ENCODE data around the gene SYP. TPM values are rescaled to one million over a fixed set of nuclear protein-coding genes. Genes with fewer than 3 reads are reported as not detected.
A peak's percentile ranks its signal among the peaks of the same experiment; 100 is the strongest.

Gene SYP
- total RNA-seq, 4 donors from 2014 or later, result 0.30 to 1.6 (median 1.3) TPM; not detected in 1

DNA sequence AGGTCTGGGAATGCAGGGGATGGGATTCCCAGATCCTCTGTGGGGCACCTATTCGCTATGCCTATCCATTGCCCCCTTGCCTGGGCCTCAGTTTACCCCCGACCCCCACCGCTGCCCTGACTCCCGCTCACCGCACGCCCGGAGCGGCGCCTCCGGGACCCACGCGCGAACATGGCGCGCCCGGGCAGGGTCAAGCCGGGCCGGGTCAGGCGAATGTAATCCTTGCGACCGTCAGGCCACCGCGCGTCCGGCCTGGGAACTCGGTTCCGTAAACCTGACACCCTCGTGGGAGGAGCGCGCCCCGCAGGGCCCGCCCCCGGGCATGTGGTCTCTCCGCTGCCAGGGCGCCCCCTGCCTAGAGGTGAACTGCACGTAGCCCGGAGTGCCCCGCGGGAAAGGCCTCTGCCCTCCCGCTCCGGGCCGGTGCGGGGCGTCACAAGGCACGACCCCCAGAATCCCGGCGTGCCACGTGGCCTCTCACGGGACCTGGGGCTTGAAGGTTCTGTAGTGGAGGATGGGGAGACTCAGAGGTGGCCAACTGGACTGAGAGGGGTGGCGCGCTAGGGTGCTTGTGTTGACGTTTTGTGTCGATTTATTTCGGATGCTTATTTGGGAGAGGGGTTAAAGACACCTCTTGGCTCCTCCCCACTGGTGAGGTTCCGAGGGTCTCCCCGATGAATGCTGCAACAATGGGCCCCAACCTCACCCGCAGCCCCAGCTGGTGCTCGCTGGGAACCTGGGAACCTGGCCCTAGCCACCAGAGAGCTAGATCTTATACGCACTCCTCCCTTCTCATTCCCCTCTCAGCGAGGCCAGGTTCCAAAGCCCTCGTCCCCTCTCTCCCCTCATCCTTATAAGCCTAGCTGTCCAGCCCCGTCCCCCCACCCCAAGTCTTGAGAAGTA lies 13.6 kb downstream of the SYP start, which contains the start of gene PRICKLE3:
Gene PRICKLE3, minus strand, starts transcription at position 249 of the 903 bp plus-strand sequence. Its CDS starts 76 bp downstream, at position 173.
- no peaks in the 10 kb centered on the region for H3K27me3 ChIP-seq
- H3K36me3 ChIP-seq, result no peaks in the 10 kb centered on the region
- TF ChIP-seq CTCF (IDR thresholded peaks at IDR 0.05) (no peak), POLR2AphosphoS5 (IDR thresholded peaks at IDR 0.05) (no peak), POLR2A (IDR thresholded peaks at IDR 0.05) (no peak), EP300 (IDR thresholded peaks at IDR 0.05) (no peak)
- peak; percentile 89 for DNase-seq (ENCODE audit: low spot score in 2 of 2)
- peaks cover 29% of the 10 kb centered on the region for H3K4me1 ChIP-seq
- no peaks in the 10 kb centered on the region for H3K9me3 ChIP-seq
- WGBS, result 55% methylated on average over 55 of the region's 62 CpGs
- peak within 1 kb of the TSS; percentile 56 for H3K4me3 ChIP-seq
- peak within 1 kb of the TSS; percentile 87 for H3K27ac ChIP-seq

DNA sequence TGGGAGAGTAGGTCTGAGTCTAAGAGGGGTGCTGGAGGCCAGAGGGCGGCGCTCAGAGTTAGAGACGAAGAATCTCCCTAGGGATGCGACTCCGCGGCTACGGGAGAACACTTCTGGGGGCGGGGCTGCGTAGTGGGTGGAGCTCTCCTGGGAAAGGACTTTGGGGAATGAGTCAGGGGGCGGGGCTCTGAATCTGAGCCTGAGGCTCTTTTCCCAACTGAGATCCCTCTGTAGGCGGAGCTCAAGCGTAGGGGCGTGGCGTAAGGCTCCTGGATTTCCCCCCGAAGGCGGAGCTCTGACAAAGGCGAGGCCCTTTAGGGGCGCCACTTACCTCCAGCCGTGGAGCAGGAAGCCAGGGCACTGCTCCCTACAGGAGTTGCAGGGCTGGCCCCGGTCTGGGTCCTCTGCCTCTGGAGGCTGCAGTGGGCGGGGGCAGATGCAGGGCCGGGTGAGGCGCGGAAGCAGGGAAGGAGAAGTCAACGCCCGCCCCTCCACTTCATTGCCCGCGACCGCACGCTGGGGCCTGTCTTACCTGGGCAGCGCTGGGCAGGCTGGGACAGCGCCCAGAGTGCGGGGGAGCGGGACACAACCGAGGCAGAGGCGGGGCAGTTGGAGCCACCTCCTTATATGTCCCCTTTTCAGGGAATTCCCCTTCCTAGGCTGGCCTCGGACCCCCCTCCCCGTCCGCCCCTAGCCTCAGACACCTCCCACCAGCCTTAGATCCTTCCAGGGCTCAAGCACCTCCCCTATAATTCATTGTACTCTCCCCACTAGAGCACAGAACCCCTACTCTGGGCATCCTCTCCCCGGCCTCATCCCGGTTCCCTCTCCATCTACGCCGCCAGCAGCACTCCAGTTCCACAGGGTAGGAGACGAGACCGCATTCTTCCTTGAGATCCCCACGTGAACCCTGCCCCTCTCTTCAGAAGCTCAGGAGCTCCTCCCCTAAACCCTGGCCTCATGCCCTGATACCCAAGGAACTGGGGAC lies 15.4 kb downstream of the SYP start:
- peaks cover 26% of the 10 kb centered on the region for H3K4me1 ChIP-seq
- 48% methylated on average over 35 of the region's 46 CpGs for WGBS
- H3K27ac ChIP-seq, result peak overlapping the region; percentile 87
- H3K36me3 ChIP-seq, result peaks cover 2% of the 10 kb centered on the region
- H3K27me3 ChIP-seq, result no peaks in the 10 kb centered on the region
- TF ChIP-seq POLR2AphosphoS5 (IDR thresholded peaks at IDR 0.05), result no peak
- no peak for TF ChIP-seq CTCF (IDR thresholded peaks at IDR 0.05)
- no peak for TF ChIP-seq EP300 (IDR thresholded peaks at IDR 0.05)
- TF ChIP-seq POLR2A (IDR thresholded peaks at IDR 0.05), result no peak
- DNase-seq (ENCODE audit: low spot score in 2 of 2), result peak; percentile 95 to 96
- no peaks in the 10 kb centered on the region for H3K9me3 ChIP-seq
- H3K4me3 ChIP-seq, result peak overlapping the region; percentile 56

DNA sequence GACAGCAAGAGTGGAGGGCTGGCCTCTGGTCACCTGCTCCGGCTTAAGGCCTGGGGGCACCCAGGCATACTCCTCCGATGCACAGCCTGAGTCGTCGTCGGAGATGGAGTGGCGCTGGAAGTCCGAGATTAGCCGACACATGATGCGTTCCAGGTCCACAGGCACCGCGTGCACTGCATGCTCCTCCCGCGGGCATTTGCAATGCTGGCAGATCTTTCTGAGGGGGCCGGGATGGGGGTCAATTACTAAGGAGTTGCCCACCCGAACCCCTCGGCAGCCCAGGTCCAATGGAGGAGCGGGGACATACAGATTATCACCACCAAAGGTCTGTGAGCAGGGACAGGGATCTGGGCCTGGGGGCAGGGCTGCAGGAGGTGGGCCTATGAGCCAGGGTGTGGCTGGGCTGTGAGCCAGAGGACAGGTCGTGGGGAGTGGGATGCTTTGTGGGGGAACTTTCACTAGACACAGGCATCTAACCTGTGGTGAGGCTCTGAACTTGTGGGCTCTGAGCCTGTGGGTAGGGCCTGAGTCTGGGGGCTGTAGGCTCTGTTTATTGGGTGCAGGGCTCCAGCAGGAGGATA lies 16.2 kb downstream of the SYP start:
- Histone ChIP-seq H3K27ac (peak overlapping the region; percentile 87), H3K36me3 (peaks cover 8% of the 10 kb centered on the region), H3K9me3 (no peaks in the 10 kb centered on the region), H3K4me3 (peak overlapping the region; percentile 56), H3K27me3 (no peaks in the 10 kb centered on the region), H3K4me1 (peaks cover 23% of the 10 kb centered on the region)
- 61% methylated on average over 14 of the region's 18 CpGs for WGBS
- no peak for TF ChIP-seq EP300 (IDR thresholded peaks at IDR 0.05)
- TF ChIP-seq POLR2AphosphoS5 (IDR thresholded peaks at IDR 0.05), result no peak
- TF ChIP-seq POLR2A (IDR thresholded peaks at IDR 0.05), result no peak
- no peak for TF ChIP-seq CTCF (IDR thresholded peaks at IDR 0.05)
- DNase-seq (ENCODE audit: low spot score in 2 of 2), result no peak

- DNase-seq (ENCODE audit: low spot score in 2 of 2), result peak in 1 of 2 donors; percentile 36
- H3K27ac ChIP-seq, result no peak overlapping the region
- H3K27me3 ChIP-seq, result no peaks in the 10 kb centered on the region
- WGBS, result 81% methylated on average over 2 of the region's 2 CpGs
- no peak overlapping the region for H3K4me3 ChIP-seq
- H3K4me1 ChIP-seq, result peaks cover 26% of the 10 kb centered on the region
- H3K9me3 ChIP-seq, result no peaks in the 10 kb centered on the region
- H3K36me3 ChIP-seq, result peaks cover 25% of the 10 kb centered on the region
- TF ChIP-seq POLR2A (IDR thresholded peaks at IDR 0.05) (no peak), EP300 (IDR thresholded peaks at IDR 0.05) (no peak), POLR2AphosphoS5 (IDR thresholded peaks at IDR 0.05) (no peak), CTCF (IDR thresholded peaks at IDR 0.05) (no peak)
Measured at GRCh38 chrX:49179358-49179757, 20.6 kb downstream of the SYP start.

Data from suprapubic skin (tissue), 4 donors.